ENCODE measurements around the gene BMP2K. TPM values are rescaled to one million over a fixed set of nuclear protein-coding genes. Genes with fewer than 3 reads are reported as not detected.

The BMP2K gene
- total and polyA plus RNA-seq, 2 of the 8 experiments (the other 6 are each of a cell fraction or from before 2014, with no cell fraction given): 15.6 to 24.1 TPM

DNA sequence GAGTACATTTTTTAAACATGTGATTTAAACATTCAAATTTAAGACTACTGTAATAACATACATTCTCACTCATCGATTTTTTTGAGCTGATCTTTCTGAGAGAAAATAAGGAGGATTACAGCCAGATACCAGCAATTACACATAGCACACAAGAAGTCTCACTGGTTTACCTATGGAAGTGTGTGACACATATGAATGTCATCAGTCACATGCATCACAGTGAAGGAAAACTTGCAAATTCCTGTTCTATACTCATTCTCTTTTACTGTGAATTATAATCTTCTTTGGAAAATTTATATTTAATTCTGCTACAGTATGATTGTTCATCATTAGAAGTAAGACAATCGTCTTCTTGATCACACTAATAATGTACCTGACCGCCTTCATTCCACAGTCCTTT is 21.3 kb upstream of the BMP2K start:
- no peak overlapping the region for H3K4me2 ChIP-seq (ENCODE audit: insufficient read depth in 1 of 2, low read depth in 2 of 2, low read length in 2 of 2)
- no peak overlapping the region for H3K14ac ChIP-seq (ENCODE audit: insufficient read length)
- H3K27me3 ChIP-seq (replicated peaks in 1 of 4; ENCODE audit: control insufficient read depth in 3 of 4, extremely low read depth in 1 of 4, insufficient read depth in 3 of 4, low read length in 3 of 4): no peaks in the 10 kb centered on the region
- H2BK120ac ChIP-seq (replicated peaks; ENCODE audit: low read depth, low read length): no peak overlapping the region
- no peak overlapping the region for H3K9ac ChIP-seq (replicated peaks in 1 of 4; ENCODE audit: extremely low read depth in 1 of 4, low read depth in 3 of 4, low read length in 3 of 4)
- no peak overlapping the region for H3K23ac ChIP-seq (ENCODE audit: insufficient read length)
- H4K91ac ChIP-seq (replicated peaks; ENCODE audit: insufficient read length, low read length): no peak overlapping the region
- CTCF ChIA-PET (ENCODE audit: partially characterized antibody): interaction anchor here (2.4 kb wide), 1 partner anchor 10 kb away, joined by 5 read pairs; no protein-coding TSS in a partner anchor
- WGBS, 2 experiments (ENCODE audit: extremely low coverage in 1 of 2, insufficient coverage in 1 of 2, insufficient read length in 1 of 2, insufficient replicate concordance in 2 of 2, low coverage in 1 of 2, low lambda C conversion rate in 2 of 2, missing lambda C conversion rate in 1 of 2): 91% methylated on average over 3 of the region's 3 CpGs; no CpG with 5 or more reads in 1 of the 2 experiments
- no peak for FAIRE-seq
- no peak for DNase-seq (ENCODE audit: low read depth in 1 of 2, low spot score in 2 of 2)
- H3K56ac ChIP-seq (replicated peaks; ENCODE audit: insufficient read length, low read depth, low read length): no peak overlapping the region
- no peak overlapping the region for H3K18ac ChIP-seq (ENCODE audit: extremely low read depth, low read length)
- H3K4me3 ChIP-seq (ENCODE audit: extremely low read depth in 1 of 4, insufficient read depth in 2 of 4, low read depth in 3 of 4, low read length in 4 of 4): no peak overlapping the region
- POLR2A ChIA-PET (ENCODE audit: partially characterized antibody): no interaction called here
- no peaks in the 10 kb centered on the region for H4K20me1 ChIP-seq (replicated peaks in 1 of 2; ENCODE audit: control insufficient read depth in 1 of 2, insufficient read depth in 2 of 2, low read length in 2 of 2)
- H2BK20ac ChIP-seq (ENCODE audit: low read length): no peak overlapping the region
- no peaks in the 10 kb centered on the region for H3K79me1 ChIP-seq (ENCODE audit: low read depth, low read length)
- no peak overlapping the region for H2BK12ac ChIP-seq (ENCODE audit: low read depth, low read length)
- H3K4me1 ChIP-seq (replicated peaks in 1 of 4; ENCODE audit: control insufficient read depth in 3 of 4, insufficient read depth in 4 of 4, low read length in 3 of 4): no peaks in the 10 kb centered on the region
- H2BK15ac ChIP-seq (ENCODE audit: low read length): no peak overlapping the region
- H3K79me2 ChIP-seq (ENCODE audit: control insufficient read depth in 1 of 2, insufficient read depth in 2 of 2, low read length in 2 of 2): no peaks in the 10 kb centered on the region
- H2BK5ac ChIP-seq (ENCODE audit: low read depth, low read length): no peak overlapping the region
- no peak overlapping the region for H4K5ac ChIP-seq (ENCODE audit: insufficient read length, low read depth, low read length)
- H4K8ac ChIP-seq (ENCODE audit: extremely low read depth, insufficient read depth, low read length): no peak overlapping the region
- H2AK5ac ChIP-seq (ENCODE audit: low read depth, low read length): no peak overlapping the region
- no peak overlapping the region for H3K27ac ChIP-seq (ENCODE audit: low read depth, low read length)
- TF ChIP-seq SIX5 (IDR thresholded peaks at IDR 0.05; ENCODE audit: low read depth, low read length) (no peak), RXRA (IDR thresholded peaks at IDR 0.05; ENCODE audit: insufficient read depth, low read depth, low read length) (no peak), SRF (IDR thresholded peaks at IDR 0.05; ENCODE audit: low read depth, low read length) (no peak), NRF1 (IDR thresholded peaks at IDR 0.05; ENCODE audit: low read depth, low read length) (no peak), SIRT6 (IDR thresholded peaks at IDR 0.05; ENCODE audit: low read length) (no peak), CHD1 (IDR thresholded peaks at IDR 0.05; ENCODE audit: low read depth, low read length) (no peak), TAF1 (IDR thresholded peaks at IDR 0.05; ENCODE audit: low read depth, low read length) (no peak)
- TF ChIP-seq, protein P1, sequence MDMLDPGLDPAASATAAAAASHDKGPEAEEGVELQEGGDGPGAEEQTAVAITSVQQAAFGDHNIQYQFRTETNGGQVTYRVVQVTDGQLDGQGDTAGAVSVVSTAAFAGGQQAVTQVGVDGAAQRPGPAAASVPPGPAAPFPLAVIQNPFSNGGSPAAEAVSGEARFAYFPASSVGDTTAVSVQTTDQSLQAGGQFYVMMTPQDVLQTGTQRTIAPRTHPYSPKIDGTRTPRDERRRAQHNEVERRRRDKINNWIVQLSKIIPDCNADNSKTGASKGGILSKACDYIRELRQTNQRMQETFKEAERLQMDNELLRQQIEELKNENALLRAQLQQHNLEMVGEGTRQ (IDR thresholded peaks at IDR 0.05; ENCODE audit: low read length): no peak
- H3K23me2 ChIP-seq (ENCODE audit: low read depth, low read length): no peaks in the 10 kb centered on the region
- no peak overlapping the region for H3K4ac ChIP-seq (replicated peaks; ENCODE audit: insufficient read length, low read depth, low read length)
- no peak overlapping the region for H2AFZ ChIP-seq (ENCODE audit: low read length)
- no peaks in the 10 kb centered on the region for H3K9me3 ChIP-seq (ENCODE audit: insufficient read depth in 2 of 2, low read depth in 1 of 2, low read length in 1 of 2)
- H3K36me3 ChIP-seq (ENCODE audit: control insufficient read depth in 2 of 4, insufficient read depth in 4 of 4, low read length in 3 of 4): no peaks in the 10 kb centered on the region
